Testis (tissue), 2 donors: ENCODE data around the gene PCDHA1.
"Not testable (repeated sequence)": the region's sequence is repeated elsewhere in the genome, so short reads cannot be mapped to it uniquely, and the experiment has no call there.

ENCODE experiments used
- CTCF ChIP-seq, 3 experiments: fragments of 450-650 bp in 2 of 3; fragments of 200-600 bp in 1 of 3; sonication (generic) in 1 of 3; IDR thresholded peaks; one replicate each; pipeline ENCODE4 v1.5.1; 2016 to 2019; ENCODE audit warnings: antibody characterized with exemption in 3 of 3, mild to moderate bottlenecking in 2 of 3, moderate library complexity in 1 of 3
- POLR2A ChIP-seq: fragments of 450-650 bp; IDR thresholded peaks from one replicate; pipeline ENCODE4 v1.6.1; 2017; ENCODE audit warnings: antibody characterized with exemption, mild to moderate bottlenecking, moderate library complexity

- not testable (repeated sequence) for TF ChIP-seq CTCF (IDR thresholded peaks at IDR 0.05); POLR2A
Measured at GRCh38 chr5:140848139-140849102, 62.5 kb downstream of the PCDHA1 start, which contains the start of gene PCDHA9.
